Measurements from ENCODE around the gene NDUFV2.
A peak's percentile ranks its signal among the peaks of the same experiment; 100 is the strongest.
"Not testable (repeated sequence)": the region's sequence is repeated elsewhere in the genome, so short reads cannot be mapped to it uniquely, and the experiment has no call there.

NDUFV2 gene

DNA sequence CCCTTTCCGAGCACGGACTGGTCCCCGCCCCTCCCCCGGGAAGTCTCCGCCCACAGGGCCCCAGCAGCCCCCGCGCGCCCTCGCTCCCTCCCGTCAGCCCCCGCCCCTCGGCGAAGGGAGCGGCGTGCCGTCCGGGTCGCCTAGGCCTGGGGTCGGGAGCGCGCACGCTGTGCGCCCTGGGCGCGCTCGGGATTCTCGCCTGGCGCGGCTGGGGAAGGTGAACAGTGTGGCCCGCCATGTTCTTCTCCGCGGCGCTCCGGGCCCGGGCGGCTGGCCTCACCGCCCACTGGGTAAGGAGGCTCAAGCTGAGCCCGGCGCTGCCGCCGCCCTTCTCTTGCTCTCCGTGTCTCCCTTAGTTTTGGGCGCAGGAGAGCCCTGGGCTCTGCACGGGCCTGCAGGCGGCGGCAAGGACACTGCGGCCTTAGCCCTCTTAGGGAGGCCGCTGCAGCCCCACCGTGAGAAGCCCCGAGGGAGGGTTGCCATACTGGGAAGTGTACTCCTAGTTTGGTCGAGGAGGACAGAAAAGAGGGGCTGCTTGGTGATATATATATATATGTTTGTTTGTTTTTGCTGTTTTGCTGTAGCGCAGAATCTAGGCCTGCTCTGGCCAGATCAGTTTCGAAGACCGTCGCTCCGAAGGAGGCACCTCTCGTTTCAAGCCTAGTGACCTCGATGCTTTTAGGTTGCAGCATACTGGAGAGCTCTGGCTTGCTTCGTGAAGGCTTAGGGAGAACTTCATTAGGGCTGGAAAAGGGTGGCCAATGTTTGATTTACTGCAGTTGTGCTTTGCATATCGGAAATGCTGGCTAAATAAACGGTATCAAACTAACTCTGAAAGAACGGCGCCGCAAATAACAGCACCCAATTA is at the start of gene NDUFV2:
NDUFV2 (plus strand) TSS at position 192 of the 868 bp plus-strand sequence; CDS start at position 237, 45 bp downstream.
- DNase-seq, result peak; percentile 83

DNA sequence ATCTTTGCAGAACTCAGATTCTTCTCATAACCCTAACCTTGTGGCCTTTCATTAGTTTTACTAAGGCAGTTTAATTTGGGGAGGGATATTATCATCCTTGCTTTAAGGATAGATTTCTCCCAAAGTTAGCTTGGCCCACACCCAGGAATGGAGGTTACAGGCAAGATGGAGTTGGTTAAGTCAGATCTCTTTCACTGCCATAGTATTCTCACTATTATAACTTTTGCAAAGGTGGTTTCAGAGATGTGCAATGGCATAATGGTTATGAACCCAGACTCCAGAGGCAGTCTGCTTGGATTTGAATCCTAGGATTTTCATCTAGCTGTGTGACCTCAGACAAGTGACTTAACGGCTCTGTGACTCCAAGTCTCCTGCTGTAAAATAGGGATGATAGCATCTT is 48.7 kb upstream of the NDUFV2 start:
- no peak for DNase-seq

- DNase-seq, result no peak
Measured at GRCh38 chr18:9055185-9055584, 47.3 kb upstream of the NDUFV2 start.

DNA sequence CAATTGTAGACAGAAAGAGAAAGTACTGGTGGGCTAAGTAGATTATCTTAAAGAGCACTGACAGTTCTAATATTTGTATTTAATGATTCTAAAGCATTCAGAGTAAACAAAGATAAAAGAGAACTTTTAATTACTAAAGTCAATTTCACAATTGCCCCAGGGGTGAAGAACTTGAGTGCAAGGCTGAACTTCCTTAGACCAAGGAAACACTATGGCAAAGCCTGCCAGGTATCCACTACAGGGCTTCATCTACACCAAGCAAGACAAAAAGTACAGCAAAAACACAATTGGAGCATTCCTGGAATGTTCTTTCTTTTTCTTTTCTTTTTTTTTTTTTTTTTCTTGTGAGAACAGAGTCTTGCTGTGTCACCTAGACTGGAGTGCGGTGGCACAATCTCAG is 46.9 kb upstream of the NDUFV2 start:
- DNase-seq, result no peak

GRCh38 chr18:9057646-9058045 is 44.9 kb upstream of the NDUFV2 start:
- no peak for DNase-seq

DNA sequence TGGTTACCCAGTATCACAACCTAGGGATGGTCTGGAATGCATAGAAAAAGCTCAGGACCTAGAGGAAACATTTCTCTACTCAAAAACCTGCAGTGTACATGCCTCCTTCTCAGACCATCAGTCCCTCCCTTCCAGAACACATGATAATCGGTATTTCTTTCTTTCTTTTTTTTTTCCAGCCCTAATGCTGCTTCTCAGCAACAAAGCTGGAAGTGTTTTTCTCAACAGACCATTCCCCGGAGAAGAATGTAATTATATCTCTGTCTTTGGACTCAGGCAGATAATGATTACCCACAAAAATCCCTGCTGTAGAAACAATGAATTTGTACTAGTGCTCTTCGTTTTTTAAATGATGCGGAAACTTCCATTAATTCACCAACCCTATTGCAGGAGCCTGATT is 44.1 kb upstream of the NDUFV2 start:
- DNase-seq, result no peak

DNA sequence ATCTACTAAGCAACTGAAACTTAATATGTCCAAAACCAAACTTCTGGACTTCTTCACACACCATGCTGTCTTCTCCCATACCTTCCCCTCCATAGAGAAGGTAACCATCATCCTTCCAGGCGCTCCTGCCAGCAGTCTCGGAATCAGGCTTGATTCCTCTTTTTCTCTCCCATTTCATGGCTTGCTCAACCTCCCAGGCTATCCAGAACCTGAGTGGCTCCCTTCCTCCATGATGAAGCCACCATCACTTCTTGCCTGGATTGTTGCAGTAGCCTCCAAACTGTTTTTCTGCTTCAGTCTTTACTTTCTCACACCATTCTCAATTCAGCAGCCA is 40.1 kb upstream of the NDUFV2 start:
- no peak for DNase-seq

DNA sequence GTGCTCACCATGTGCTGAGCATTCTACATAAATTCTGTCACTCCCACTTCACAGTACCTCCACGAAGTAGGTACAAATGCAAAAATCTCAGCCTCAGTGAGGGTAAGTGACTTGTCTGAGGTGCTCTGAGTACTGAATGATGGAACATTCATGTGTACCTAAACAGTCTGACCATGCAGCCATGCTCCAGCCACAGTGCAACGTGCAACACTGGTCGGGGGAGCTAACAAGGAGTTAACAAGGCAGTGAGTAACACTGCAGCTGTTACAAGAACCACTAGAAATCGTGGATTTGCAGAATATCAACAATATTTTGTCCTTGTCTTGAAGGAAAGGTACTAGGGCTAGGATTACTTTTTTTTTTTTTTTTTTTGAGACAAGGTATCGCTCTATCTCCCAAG is 36.6 kb upstream of the NDUFV2 start:
- DNase-seq, result no peak

GRCh38 chr18:9066358-9066757 is 36.1 kb upstream of the NDUFV2 start:
- DNase-seq, result no peak

DNA sequence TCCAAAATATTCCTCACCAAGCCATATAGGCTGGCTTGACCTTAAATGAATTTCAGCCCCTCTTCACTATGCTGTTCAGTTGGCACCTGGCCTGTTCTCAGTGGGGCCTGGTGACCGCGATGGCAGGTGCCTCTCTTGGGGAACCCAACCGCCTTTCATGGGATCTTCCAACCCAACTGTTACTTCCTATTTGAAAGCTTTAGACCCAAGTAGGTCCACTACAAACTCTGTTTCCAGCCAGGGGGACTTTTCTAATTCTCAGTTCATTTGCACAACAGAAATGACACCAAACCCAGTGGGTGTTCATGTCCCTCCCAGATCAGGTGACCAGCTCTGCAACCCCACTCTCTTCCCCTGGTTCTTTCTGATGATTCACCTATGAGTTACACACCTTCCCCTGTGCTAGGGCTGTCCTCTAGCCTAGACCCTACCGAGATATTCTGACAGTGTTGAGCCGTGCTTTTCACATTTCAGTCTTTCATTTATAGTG is 35.6 kb upstream of the NDUFV2 start:
- no peak for DNase-seq

- no peak for DNase-seq
Measured at GRCh38 chr18:9067823-9068222, 34.7 kb upstream of the NDUFV2 start.

DNA sequence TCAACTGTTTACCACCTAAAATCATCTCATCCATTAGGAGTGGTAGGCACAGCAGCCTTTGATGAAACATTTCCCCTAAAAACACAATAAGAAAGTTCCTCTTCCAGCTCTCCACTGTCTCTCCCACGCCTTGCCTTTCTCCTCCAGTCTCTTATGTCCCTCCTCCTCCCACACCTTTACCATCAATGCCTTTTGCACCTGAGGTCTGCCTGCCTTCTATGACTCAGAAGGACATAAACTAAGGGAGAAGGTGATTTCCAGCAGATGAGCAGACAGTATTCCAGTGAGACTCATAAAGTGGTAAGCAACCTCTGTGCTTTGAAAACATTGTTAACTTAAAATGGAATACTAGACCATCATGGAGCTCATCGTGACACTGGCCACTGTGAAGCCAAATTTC is 34.2 kb upstream of the NDUFV2 start:
- no peak for DNase-seq

GRCh38 chr18:9069601-9070000 is 32.9 kb upstream of the NDUFV2 start:
- no peak for DNase-seq

GRCh38 chr18:9070212-9070611 is 32.3 kb upstream of the NDUFV2 start:
- no peak for DNase-seq

DNA sequence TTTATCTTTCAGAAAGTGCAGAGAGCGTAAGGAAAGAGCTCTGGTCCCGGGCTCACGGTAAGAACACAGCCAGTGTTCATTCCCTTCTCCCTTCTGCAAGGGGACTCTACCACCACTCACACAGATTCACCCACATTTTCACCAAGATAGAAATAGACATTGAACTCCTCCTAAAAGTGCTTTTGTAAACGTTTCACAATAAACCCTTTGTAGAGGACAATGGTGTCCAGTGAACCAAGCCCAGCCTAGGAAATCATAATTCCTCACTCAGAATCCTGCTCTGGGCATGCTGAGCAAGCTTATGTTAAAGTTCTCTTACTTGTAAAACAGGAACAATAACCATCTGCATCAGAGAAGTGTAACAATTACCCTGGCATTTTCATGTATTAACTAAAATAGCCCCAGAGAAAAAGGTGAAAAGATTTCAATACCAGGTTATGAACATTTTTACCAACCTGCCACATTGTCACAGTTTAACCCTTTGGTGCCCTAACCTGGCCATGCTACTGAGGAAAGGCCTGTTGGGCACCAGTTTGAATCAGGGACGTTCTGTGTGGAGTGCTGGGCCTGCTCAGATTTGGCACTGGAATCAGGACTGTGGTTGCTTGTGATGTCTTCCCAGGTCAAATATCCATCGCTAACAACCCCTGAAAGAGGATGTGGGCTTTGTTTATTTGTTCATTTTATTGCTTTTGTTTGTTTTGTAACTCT is 22.5 kb upstream of the NDUFV2 start:
- no peak for DNase-seq

GRCh38 chr18:9081940-9082339 is 20.6 kb upstream of the NDUFV2 start:
- DNase-seq, result no peak

DNA sequence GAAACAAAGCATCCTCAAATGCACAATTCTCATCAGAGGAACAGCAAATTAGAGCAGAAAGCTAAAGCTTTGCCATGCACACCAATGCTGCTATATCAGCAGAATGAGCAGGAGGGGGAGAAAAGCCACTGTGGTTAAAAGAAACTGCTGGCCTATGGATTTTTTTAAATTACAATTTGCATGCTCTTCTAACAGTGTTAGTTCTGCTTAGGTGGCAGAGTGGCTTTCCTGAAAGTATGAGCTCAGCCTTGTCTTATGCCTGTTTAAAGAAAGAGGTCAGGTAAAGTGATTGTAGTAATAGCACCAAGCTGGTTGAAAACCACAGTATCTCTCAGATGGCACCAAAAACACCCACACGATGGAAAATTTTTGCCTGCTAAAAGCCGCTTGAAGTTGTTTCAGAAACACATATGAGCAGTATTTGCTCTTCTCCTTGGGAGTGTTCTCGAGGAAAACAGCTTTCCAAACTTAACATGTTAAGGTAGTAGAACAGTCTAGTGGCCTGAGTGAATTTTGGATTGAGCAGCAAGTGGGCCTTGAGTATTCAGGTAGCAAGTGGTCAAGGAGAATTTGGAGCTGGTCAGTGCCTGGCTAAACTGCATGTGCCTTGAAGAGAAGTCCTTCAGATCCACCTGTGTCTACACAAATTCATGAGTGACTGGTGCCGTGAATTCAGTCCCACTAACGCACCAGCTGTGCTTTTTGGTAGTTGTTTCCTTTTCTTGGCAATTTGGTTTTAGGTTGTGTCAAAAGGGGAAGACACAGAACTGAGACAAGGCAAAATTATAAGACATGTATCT is 19.6 kb upstream of the NDUFV2 start:
- DNase-seq, result no peak

DNA sequence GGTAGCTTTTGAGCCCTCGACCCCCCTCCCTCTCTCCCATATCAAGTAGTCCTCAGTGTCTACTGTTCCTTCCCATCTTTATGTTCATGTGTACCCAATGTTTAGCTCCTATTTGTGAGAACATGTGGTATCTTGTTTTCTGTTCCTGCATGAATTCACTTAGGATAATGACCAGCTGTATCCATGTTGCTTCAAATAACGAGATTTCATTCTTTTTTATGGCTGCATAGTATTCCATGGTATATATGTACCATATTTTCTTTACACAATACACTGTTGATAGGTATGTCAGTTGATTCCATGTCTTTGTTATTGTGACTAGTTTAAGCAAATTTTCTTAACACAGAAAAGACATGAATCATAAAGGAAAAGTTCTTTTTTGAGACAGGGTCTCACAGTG is 16.5 kb upstream of the NDUFV2 start:
- DNase-seq, result no peak

- no peak for DNase-seq
Measured at GRCh38 chr18:9086624-9087023, 15.9 kb upstream of the NDUFV2 start.

DNA sequence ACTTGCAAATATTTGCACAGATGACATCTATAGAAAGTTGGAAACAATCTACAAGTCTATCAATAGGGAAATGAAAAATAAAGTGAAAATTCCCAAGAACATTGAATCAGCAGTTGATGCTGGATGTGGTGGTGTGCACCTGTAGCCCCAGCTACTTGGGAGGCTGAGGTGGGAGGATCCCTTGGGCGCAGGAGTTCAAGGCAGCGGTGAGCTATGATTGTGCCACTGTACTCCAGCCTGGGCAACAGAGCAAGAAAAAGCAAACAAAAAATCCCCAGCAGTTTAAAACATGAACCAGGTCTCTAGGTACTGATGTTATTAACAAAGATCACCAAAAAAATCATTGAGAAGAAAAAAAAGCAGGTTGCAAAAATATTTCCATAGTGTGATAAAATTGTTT is 15.4 kb upstream of the NDUFV2 start:
- DNase-seq, result no peak

GRCh38 chr18:9088252-9088651 is 14.2 kb upstream of the NDUFV2 start:
- no peak for DNase-seq

DNA sequence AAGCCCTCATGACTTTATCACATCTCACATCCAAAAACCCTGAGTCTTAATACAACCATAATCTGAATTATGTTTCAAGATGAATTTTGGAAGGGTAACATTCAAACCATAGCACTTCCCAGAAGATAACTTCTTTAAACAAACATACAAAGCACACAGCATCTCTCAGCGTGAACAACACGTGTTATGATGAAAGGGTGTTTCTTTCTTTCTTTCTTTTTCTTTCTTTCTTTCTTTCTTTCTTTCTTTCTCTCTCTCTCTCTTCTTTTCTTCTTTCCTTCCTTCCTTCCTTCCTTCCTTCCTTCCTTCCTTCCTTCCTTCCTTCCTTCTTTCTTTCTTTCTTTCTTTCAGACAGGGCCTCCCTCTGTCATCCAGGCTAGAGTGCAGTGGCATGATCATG is 13.8 kb upstream of the NDUFV2 start:
- DNase-seq, result not testable (repeated sequence)

GRCh38 chr18:9090578-9090977 is 11.9 kb upstream of the NDUFV2 start:
- DNase-seq, result no peak

DNA sequence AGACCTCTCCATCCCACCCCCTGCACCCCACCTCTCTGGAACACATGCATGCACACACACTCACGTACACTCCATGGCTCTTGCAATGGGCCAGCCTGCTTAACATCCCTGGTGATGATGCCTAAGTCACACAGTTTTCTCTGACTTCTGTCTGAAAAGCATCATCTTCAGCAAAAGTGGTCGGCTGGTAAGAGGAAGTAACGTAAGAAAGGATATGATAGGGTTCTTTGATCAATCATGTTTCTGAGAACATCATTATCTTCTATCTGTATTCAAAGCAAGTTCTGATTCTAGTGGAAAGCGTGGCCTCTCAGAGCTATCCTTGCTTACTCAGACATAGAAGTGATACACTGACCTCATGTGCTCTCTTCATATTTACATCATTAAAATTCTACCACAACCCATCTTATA is 11.4 kb upstream of the NDUFV2 start:
- no peak for DNase-seq
